ENCODE data around the gene CSTPP1.
"Not testable (repeated sequence)": the region's sequence is repeated elsewhere in the genome, so short reads cannot be mapped to it uniquely, and the experiment has no call there.

The CSTPP1 gene

GRCh38 chr11:46984548-46984947, 48.0 kb downstream of the CSTPP1 start:
- in situ Hi-C loops (cut with MboI; ENCODE audit: low sequenced_read_pairs), result no loop called here

DNA sequence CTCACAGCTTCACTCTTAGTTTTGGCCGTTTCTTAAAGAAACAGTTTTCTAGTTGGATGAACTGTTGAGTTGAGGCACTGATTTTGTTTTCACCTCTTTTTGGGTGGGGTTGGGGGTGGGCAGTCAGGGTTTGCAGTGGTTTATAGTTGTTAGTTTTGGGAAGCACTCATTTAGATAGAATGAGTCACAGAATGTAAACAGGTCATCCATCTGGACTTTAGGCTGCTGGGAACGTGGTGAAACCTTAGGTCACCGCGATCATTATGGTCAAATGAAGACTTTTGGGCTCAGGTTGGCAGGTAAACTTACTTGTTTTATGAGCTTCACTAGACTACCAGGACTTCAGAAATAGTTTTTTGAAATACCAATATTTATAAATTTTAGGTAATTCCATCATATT, 48.4 kb downstream of the CSTPP1 start:
- in situ Hi-C loops (cut with MboI; ENCODE audit: low sequenced_read_pairs), result no loop called here

GRCh38 chr11:46987183-46987582, 50.6 kb downstream of the CSTPP1 start:
- in situ Hi-C loops (cut with MboI; ENCODE audit: low sequenced_read_pairs), result no loop called here

GRCh38 chr11:46989810-46990487, 53.4 kb downstream of the CSTPP1 start:
- in situ Hi-C loops (cut with MboI; ENCODE audit: low sequenced_read_pairs), result not testable (repeated sequence)

DNA sequence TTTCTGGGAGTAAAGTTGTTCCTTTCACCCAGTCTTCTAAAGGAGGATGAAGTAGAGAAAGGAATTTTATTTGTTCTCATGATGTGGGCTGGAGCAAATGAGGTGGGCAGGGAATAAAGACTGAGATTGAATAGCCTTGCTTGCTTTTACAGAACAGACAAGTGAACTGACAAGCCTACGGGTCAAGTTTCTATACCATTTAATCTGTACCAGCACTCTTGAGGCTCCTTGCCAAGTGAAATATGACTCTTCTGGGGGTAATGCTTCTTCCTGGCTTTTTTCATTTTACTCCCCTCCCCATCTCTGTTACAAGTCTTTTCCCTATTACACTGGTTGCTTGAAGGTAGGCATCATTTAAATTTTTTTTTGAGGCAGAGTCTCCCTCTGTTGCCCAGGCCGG, 54.8 kb downstream of the CSTPP1 start:
- in situ Hi-C loops (cut with MboI; ENCODE audit: low sequenced_read_pairs), result no loop called here

GRCh38 chr11:46992386-46992785, 55.8 kb downstream of the CSTPP1 start:
- in situ Hi-C loops (cut with MboI; ENCODE audit: low sequenced_read_pairs), result not testable (repeated sequence)

DNA sequence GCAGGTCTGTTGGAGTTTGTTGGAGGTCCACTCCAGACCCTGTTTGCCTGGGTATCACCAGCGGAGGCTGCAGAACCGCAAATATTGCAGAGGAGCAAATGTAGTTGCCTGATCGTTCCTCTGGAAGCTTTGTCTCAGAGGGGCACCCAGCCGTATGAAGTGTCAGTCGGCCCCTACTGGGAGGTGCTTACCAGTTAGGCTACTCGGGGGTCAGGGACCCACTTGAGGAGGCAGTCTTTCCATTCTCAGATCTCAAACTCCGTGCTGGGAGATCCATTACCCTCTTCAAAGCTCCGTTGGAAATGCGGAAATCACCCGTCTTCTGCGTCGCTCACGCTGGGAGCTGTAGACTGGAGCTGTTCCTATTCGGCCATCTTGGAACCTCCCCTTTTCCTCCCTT, 61.2 kb downstream of the CSTPP1 start:
- in situ Hi-C loops (cut with MboI; ENCODE audit: low sequenced_read_pairs), result not testable (repeated sequence)

DNA sequence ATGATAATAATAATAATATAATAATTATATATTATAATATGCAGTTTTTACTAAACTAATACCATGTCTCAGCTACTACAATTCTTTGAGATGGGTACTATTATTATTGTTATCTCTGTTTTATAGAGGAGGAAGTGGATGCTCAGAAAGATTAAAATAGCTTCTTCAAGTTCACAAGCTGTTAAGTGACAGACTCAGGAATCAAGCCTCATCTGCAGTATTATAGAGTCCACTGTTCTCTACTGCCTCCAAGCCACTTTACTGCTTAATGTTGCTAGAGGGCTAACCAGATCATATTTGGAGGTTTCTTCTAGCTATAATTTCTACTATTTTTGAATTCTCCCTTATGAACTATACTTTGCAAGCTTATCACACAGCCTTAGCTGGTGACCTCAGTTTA, 62.7 kb downstream of the CSTPP1 start:
- in situ Hi-C loops (cut with MboI; ENCODE audit: low sequenced_read_pairs), result no loop called here

DNA sequence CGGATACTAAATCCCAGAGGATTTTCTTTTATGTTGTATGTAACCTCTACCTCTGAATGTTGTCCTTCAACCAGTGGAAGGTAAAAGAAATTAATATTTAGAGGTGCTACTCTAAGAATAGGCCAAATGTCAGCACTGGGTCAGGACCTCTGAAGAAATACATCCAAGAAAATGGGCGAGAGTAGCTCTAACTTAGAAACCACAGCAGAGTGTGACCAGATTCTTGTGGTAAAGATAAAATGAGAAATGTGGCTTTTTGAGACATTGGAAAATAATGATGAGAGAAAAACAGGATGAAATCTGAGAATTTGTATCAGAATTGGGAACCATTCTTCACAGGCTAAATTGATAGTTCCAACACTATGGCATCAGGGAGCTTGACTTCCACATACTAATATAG, 63.5 kb downstream of the CSTPP1 start:
- in situ Hi-C loops (cut with MboI; ENCODE audit: low sequenced_read_pairs), result no loop called here

GRCh38 chr11:47001781-47002181, 65.2 kb downstream of the CSTPP1 start:
- in situ Hi-C loops (cut with MboI; ENCODE audit: low sequenced_read_pairs), result no loop called here

- in situ Hi-C loops (cut with MboI; ENCODE audit: low sequenced_read_pairs), result no loop called here
Observed at GRCh38 chr11:47002390-47002789, 65.8 kb downstream of the CSTPP1 start.

GRCh38 chr11:47003180-47003877, 66.8 kb downstream of the CSTPP1 start:
- in situ Hi-C loops (cut with MboI; ENCODE audit: low sequenced_read_pairs), result no loop called here

DNA sequence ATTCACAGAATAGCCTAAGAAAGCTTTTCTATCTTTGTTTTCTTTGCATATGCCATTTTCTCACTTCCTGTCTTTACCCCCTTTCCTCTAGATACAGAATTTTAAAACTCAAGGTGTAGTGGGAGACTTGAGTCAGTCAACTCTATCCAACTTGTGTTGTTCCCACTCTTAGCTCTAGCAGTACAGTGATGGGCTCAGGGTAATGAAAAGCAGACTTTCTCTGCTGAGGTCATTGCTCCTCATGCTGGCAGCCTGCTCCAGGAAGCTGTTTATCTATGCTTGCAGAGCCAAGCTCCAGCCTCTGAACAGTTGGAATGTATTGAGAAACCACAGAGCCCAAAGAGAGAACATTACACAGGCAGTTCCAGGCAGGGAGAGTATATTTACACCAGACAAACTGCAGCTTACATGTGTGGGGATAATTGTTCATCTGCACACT, 68.1 kb downstream of the CSTPP1 start:
- in situ Hi-C loops (cut with MboI; ENCODE audit: low sequenced_read_pairs), result no loop called here

DNA sequence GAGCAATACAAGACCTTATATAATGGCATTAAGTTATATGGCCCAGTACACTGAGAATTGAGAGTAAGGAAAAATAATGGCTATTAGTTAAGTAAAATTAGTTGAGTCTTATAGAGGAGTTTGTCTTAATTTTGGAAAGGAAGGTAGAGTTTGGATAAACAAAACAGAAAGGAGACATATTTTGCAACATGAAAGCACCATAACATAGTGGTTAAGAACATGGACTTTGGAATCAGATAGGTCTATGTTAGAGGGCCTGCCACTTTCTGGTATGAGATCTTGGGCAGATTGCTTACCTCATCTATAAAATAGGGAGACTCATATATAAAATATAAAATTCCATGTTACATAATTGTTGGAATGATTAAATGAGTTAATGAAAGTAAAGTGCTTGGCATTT, 68.9 kb downstream of the CSTPP1 start:
- in situ Hi-C loops (cut with MboI; ENCODE audit: low sequenced_read_pairs), result no loop called here

DNA sequence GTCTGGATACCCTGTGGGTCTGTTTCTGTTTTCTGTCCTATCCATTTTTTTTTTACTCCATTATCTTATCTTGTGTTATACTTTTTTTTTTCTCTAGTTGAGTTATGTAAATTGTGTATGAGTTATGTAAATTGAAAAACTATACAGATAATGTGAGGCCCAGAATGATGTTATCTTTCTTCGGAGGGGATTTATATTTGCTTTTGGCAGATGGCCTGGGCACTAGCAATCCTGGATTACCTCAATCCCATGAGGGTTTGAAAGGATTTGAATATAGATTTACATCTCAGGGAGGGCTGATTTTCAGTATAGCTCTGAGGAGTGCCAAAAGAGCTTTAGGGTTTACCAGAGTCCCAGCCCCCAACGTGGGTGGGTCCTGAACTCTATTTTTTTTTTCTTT, 71.0 kb downstream of the CSTPP1 start:
- in situ Hi-C loops (cut with MboI; ENCODE audit: low sequenced_read_pairs), result no loop called here

DNA sequence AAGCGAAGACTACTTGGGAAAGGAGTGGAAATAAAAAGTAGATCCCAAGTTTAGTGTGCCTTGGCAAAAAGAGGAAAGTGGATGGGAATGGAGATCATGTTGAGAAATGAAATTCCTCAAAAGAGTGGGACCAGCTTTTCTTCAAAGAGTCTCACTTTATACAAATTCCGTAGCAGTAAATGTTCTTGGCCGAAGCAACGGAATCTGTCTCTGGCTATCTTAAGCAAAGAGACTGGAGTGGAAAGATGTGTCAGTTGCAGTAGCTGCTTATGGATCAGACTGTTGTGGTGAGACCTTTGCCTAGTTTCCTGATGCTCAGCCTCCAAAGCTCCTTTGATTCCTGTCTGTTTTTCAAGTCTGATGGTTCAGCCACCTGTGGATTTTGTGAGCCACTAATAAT, 73.6 kb downstream of the CSTPP1 start:
- in situ Hi-C loops (cut with MboI; ENCODE audit: low sequenced_read_pairs), result no loop called here

DNA sequence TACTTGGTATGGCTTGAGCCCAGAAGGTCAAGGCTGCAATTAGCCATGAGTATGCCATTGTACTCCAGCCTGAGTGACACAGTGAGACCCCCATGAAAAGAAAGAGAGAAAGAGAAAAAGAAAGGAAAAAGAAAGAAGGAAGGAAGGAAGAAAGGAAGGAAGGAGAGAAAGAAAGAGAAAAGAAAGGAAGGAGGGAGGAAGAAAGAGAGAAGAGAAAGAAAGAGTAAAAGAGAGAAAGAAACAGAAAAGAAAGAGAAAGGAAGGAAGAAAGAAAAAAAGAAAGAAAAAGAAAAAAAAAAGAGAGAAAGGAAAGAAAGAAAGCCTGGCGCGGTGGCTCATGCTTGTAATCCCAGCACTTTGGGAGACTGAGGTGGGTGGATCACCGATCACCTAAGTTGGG, 77.5 kb downstream of the CSTPP1 start:
- in situ Hi-C loops (cut with MboI; ENCODE audit: low sequenced_read_pairs), result no loop called here

GRCh38 chr11:47018637-47019036, 82.1 kb downstream of the CSTPP1 start:
- in situ Hi-C loops (cut with MboI; ENCODE audit: low sequenced_read_pairs), result no loop called here

DNA sequence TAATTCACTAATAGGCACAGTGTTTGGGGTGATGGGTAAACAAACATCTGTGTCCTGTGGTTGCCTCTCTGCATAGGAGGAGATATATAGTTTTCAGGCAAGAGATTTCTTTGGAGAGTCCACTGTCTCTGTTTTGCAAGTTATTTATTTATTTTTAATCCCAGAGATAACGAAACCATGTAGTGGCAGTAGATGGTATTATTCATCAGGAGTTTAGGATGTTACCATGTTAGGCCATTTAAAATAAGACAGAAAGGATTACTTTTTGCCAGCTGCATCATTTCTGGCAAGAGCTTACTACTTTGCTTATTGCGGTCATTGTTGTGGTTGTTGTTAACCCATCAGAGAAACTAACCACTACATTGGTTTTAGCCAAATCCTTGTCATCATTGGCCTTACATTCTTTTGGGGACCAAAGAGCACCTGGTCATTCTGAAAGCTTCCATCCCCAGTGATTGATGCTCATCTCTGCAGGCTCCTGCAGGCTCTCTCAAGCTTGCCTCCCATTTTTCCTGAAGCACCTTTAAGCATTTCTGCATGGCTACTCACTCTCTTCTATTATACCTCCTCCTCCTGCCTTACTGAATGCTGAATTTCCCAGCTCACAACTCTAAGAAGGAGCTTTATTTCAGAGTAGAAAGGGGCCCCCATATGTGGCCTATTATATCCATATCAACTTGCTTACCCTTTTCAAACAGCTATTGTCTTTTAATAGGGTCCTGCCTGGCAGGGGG, 84.4 kb downstream of the CSTPP1 start:
- in situ Hi-C loops (cut with MboI; ENCODE audit: low sequenced_read_pairs), result no loop called here

DNA sequence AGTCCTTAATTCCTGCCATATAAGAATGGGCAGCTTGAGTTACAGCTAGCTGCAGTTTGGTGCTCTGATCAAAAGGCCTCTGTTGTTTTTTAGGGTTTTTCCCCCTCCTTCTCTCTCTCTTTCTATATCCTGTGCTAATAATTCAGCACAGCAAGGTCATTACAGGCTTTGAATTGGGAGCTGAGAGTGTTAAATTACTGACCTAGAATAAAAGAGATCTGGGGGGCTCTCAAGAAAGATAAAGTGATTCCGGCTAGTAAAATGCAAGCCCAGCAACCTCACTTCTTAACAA, 84.9 kb downstream of the CSTPP1 start:
- in situ Hi-C loops (cut with MboI; ENCODE audit: low sequenced_read_pairs), result no loop called here

DNA sequence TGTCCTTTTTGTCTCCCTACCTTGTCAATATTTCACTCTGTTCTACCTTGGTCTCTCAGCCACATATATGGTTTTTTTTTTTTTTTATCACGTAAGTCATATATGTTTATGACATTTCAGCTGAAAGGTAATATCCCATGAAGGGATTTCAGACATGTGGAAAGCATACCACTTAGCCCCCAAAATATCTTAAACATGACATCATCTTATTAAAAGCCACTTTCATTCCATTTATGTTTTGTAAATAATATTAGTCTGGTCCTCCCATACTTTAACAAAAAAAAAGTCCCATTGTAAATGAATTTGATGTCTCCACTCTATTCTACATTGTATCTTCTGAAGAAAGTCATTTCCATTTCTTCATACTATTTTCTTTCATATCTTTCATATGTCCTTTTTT, 85.4 kb downstream of the CSTPP1 start:
- in situ Hi-C loops (cut with MboI; ENCODE audit: low sequenced_read_pairs), result no loop called here
